Sigmoid colon (tissue), 7 donors: ENCODE data around the gene LRP8. TPM values are rescaled to one million over a fixed set of nuclear protein-coding genes. Genes with fewer than 3 reads are reported as not detected.

Source experiments
- DNase-seq: peaks from one replicate; pipeline ENCODE4 v3.0.0-alpha.2; 2019
- H3K27ac ChIP-seq, 4 donors: fragments of 200-600 bp; sonication (generic); one replicate each; pipeline ENCODE4 v1.5.1; 2016 to 2019; ENCODE audit warnings: mild to moderate bottlenecking in 1 of 4
- H3K27me3 ChIP-seq, 3 donors: fragments of 200-600 bp; sonication (generic); one replicate each; pipeline ENCODE4 v1.5.1; 2019; ENCODE audit warnings: mild to moderate bottlenecking in 1 of 3
- H3K36me3 ChIP-seq, 4 donors: fragments of 200-600 bp; sonication (generic); one replicate each; pipeline ENCODE4 v1.5.1; 2016 to 2019
- H3K4me1 ChIP-seq, 4 donors: fragments of 200-600 bp; sonication (generic); one replicate each; pipeline ENCODE4 v1.5.1; 2017 to 2019
- H3K4me3 ChIP-seq, 4 donors: fragments of 200-600 bp; sonication (generic); one replicate each; pipeline ENCODE4 v1.5.1; 2017 to 2019; ENCODE audit warnings: mild to moderate bottlenecking in 2 of 4, moderate library complexity in 1 of 4
- H3K9me3 ChIP-seq, 4 donors: fragments of 200-600 bp in 3 of 4; sonication (generic) in 3 of 4; one replicate each; pipeline versions ENCODE4 v1.5.1 to v1.6.1; 2013 to 2019
- EP300 ChIP-seq, 4 donors: sonication (generic); formaldehyde crosslinking; IDR thresholded peaks; one replicate each; pipeline ENCODE4 v1.6.1; 2017; ENCODE audit warnings: antibody characterized with exemption in 4 of 4
- POLR2A ChIP-seq, 2 donors: fragments of 450-650 bp; IDR thresholded peaks; one replicate each; pipeline ENCODE4 v1.6.1; 2016; ENCODE audit warnings: antibody characterized with exemption in 2 of 2, mild to moderate bottlenecking in 2 of 2, moderate library complexity in 2 of 2
- POLR2AphosphoS5 ChIP-seq, 4 donors: sonication (generic); formaldehyde crosslinking; IDR thresholded peaks; one replicate each; pipeline ENCODE4 v1.6.1; 2017; ENCODE audit warnings: antibody characterized with exemption in 4 of 4
- WGBS, 2 donors: extraction: QIAGEN DNeasy Blood & Tissue Kit; methylation state at CpG; one replicate each; pipeline ENCODE4 v1.1.7; 2013; 5-methylcytosine and 5-hydroxymethylcytosine counted together
- intact Hi-C: fragments of 100-400 bp; cut with DNase I; formaldehyde crosslinking; loops from one replicate; pipeline ENCODE4 v1.15.1; 2023
- polyA plus RNA-seq, 3 donors: library from polyadenylated mRNA; stranded (reverse); fragments of 200-250 nt; gene quantifications; one replicate each; pipeline ENCODE4 v1.2.3, GENCODE V29; 2013
- total RNA-seq, 4 donors: library from RNA; depleted of rRNA; stranded (reverse); fragments of >200 nt; gene quantifications; one replicate each; pipeline ENCODE4 v1.1.0, GENCODE V29; 2016
- TF ChIP-seq, protein P1 (sequence below), 4 experiments: fragments of 450-650 bp in 3 of 4; fragments of 200-600 bp in 1 of 4; IDR thresholded peaks; one replicate each; pipeline ENCODE4 v1.5.1; 2016 to 2019; ENCODE audit warnings: antibody characterized with exemption in 4 of 4, mild to moderate bottlenecking in 3 of 4, moderate library complexity in 2 of 4
- donor health status: healthy with polysubstance abuse.
- donor health status: Bipolar disorder and iron deficiency.
- donor health status: healthy.

The LRP8 gene
- total and polyA plus RNA-seq, 7 donors, result 0.69 to 7.8 (median 1.2) TPM

DNA sequence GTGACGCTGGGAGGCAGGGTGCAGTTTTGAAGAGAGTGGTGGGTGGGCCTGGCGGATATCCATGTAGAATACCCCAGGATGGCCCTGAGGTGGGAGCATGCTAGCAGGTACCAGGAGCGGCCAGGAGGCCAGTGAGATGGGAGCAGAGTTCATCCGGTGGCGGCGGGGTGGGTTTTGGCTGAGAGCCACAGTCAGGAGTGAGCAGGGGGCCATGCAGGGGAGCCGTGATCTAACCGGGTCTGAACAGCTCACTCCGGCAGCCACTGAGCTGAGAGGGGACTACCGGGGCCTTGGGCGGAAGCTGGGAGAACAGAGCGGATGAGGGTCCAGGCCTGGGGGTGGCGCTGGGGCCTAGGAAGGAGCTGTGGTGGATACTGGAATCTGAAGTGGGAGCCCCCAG lies 47.6 kb upstream of the LRP8 start:
- 81 to 84% methylated on average over 13 of the region's 13 CpGs for WGBS, 2 donors
- H3K36me3 ChIP-seq, result no peaks in the 10 kb centered on the region
- no peak for DNase-seq
- peaks cover 0 to 8% (median 0%) of the 10 kb centered on the region in 3 donors for H3K27me3 ChIP-seq
- TF ChIP-seq POLR2A (IDR thresholded peaks at IDR 0.05) (no peak), EP300 (IDR thresholded peaks at IDR 0.05) (no peak), POLR2AphosphoS5 (IDR thresholded peaks at IDR 0.05) (no peak)
- TF ChIP-seq, protein P1, sequence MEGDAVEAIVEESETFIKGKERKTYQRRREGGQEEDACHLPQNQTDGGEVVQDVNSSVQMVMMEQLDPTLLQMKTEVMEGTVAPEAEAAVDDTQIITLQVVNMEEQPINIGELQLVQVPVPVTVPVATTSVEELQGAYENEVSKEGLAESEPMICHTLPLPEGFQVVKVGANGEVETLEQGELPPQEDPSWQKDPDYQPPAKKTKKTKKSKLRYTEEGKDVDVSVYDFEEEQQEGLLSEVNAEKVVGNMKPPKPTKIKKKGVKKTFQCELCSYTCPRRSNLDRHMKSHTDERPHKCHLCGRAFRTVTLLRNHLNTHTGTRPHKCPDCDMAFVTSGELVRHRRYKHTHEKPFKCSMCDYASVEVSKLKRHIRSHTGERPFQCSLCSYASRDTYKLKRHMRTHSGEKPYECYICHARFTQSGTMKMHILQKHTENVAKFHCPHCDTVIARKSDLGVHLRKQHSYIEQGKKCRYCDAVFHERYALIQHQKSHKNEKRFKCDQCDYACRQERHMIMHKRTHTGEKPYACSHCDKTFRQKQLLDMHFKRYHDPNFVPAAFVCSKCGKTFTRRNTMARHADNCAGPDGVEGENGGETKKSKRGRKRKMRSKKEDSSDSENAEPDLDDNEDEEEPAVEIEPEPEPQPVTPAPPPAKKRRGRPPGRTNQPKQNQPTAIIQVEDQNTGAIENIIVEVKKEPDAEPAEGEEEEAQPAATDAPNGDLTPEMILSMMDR (IDR thresholded peaks at IDR 0.05), result no peak
- H3K27ac ChIP-seq, result no peak overlapping the region
- H3K9me3 ChIP-seq, result no peaks in the 10 kb centered on the region
- H3K4me1 ChIP-seq, result no peaks in the 10 kb centered on the region
- intact Hi-C loops, result no loop called here
- no peak overlapping the region for H3K4me3 ChIP-seq

DNA sequence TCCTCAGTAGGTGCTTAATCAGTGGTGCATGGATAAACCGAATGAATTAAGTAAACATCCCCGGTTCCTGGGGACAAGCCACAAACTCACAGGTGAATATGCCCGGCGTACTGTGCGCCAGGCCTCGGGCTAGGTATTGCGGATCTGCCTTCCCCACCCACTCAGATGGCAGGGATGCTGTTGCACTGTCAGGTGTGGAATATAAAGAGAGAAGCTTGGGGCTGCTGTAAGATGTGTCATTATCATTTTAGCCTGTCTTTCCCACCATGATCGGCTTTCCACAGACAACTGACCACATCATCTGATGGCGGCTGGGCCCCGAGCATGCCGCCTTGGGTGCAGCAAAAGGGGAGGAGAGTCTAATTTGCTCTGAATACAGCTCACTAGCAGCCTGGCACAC lies 45.4 kb upstream of the LRP8 start:
- Histone ChIP-seq H3K9me3 (no peaks in the 10 kb centered on the region), H3K36me3 (no peaks in the 10 kb centered on the region), H3K4me1 (no peaks in the 10 kb centered on the region), H3K27ac (no peak overlapping the region), H3K4me3 (no peak overlapping the region), H3K27me3 (peaks cover 0 to 4% (median 0%) of the 10 kb centered on the region in 3 donors)
- no peak for DNase-seq
- TF ChIP-seq, protein P1 (IDR thresholded peaks at IDR 0.05), result no peak
- no peak for TF ChIP-seq EP300 (IDR thresholded peaks at IDR 0.05)
- no peak for TF ChIP-seq POLR2A (IDR thresholded peaks at IDR 0.05)
- 93 to 95% methylated on average over 11 of the region's 11 CpGs for WGBS, 2 donors
- intact Hi-C loops, result no loop called here

DNA sequence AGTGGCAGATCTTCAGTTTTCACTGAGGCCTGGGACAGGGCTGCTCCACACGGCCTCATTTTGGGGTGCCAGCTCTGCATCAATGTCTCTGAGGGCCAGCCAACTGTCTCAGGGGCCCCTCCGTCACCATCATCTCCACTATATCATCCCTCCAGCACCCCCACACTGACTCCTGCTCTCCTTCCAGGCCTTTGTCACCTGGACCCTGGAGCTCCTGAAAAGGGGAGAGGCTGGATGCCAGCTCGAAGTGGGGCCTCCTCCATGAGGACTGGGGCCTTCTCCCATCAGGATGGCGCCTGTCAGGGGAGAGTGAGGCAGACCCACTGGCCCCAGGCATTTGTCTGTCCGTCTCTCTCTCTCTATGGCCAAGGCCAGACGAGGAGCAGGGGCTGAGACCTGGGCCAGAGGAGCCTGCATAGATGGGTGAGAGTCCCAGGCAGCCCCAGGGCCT lies 44.7 kb upstream of the LRP8 start:
- no peaks in the 10 kb centered on the region for H3K9me3 ChIP-seq
- intact Hi-C loops, result no loop called here
- no peaks in the 10 kb centered on the region for H3K36me3 ChIP-seq
- no peak overlapping the region for H3K4me3 ChIP-seq
- H3K27me3 ChIP-seq, result peaks cover 0 to 4% (median 0%) of the 10 kb centered on the region in 3 donors
- no peak overlapping the region for H3K27ac ChIP-seq
- WGBS, 2 donors, result 85 to 91% methylated on average over 6 of the region's 6 CpGs
- no peak for DNase-seq
- H3K4me1 ChIP-seq, result no peaks in the 10 kb centered on the region
- TF ChIP-seq POLR2AphosphoS5 (IDR thresholded peaks at IDR 0.05) (no peak), EP300 (IDR thresholded peaks at IDR 0.05) (no peak), POLR2A (IDR thresholded peaks at IDR 0.05) (no peak)
- TF ChIP-seq, protein P1 (IDR thresholded peaks at IDR 0.05), result no peak

DNA sequence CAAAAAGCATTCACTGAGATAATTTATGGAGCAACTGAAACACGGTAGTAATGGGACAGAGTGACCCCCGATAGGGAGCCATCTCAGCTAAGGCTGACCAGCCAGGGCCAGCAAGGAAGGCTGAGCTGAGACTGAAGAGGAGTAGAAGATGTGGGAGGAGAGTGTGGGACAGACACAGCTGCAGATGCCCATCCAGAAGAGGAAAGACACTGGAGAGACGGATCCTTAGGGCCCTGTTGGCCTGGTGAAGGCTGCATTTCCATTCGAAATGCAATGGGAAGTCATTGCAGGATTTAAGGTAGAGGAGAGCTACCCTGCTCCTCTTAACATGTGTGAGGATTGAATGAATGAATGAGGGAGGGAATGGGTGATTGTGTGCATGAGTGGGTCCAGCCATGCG lies 44.0 kb upstream of the LRP8 start:
- no peak for DNase-seq
- 88 to 89% methylated on average over 5 of the region's 5 CpGs for WGBS, 2 donors

More for the DNA sequence above, 44.0 kb upstream of the LRP8 start:
- Histone ChIP-seq H3K4me3 (no peak overlapping the region), H3K9me3 (no peaks in the 10 kb centered on the region), H3K27ac (no peak overlapping the region), H3K36me3 (no peaks in the 10 kb centered on the region), H3K27me3 (peaks cover 0 to 4% (median 0%) of the 10 kb centered on the region in 3 donors), H3K4me1 (no peaks in the 10 kb centered on the region)
- intact Hi-C loops, result no loop called here
- TF ChIP-seq, protein P1 (IDR thresholded peaks at IDR 0.05), result no peak
- TF ChIP-seq EP300 (IDR thresholded peaks at IDR 0.05), result no peak
- no peak for TF ChIP-seq POLR2AphosphoS5 (IDR thresholded peaks at IDR 0.05)
- no peak for TF ChIP-seq POLR2A (IDR thresholded peaks at IDR 0.05)
